ENCODE results near the gene DCST2. TPM values are rescaled to one million over a fixed set of nuclear protein-coding genes. Genes with fewer than 3 reads are reported as not detected.

DCST2 gene
- total RNA-seq, 1 donor from 2014 or later = not detected

GRCh38 chr1:155037043-155037442 is 3.5 kb upstream of the DCST2 start:
- H3K27me3 ChIP-seq (ENCODE audit: control insufficient read depth, insufficient read depth, low read length) = no peaks in the 10 kb centered on the region
- H3K4me3 ChIP-seq (ENCODE audit: low read depth, low read length) = no peak overlapping the region
- H3K36me3 ChIP-seq (ENCODE audit: control insufficient read depth, insufficient read depth, low read length) = no peaks in the 10 kb centered on the region
- no peak for DNase-seq (ENCODE audit: low read depth)
- no peak for TF ChIP-seq CTCF (IDR thresholded peaks at IDR 0.05; ENCODE audit: insufficient read depth, low read length, poor library complexity, severe bottlenecking)

- Histone ChIP-seq H3K36me3 (ENCODE audit: control insufficient read depth, insufficient read depth, low read length) (no peaks in the 10 kb centered on the region), H3K4me3 (ENCODE audit: low read depth, low read length) (no peak overlapping the region), H3K27me3 (ENCODE audit: control insufficient read depth, insufficient read depth, low read length) (no peaks in the 10 kb centered on the region)
- TF ChIP-seq CTCF (IDR thresholded peaks at IDR 0.05; ENCODE audit: insufficient read depth, low read length, poor library complexity, severe bottlenecking) = no peak
- no peak for DNase-seq (ENCODE audit: low read depth)
Measured at GRCh38 chr1:155035936-155036335, 2.4 kb upstream of the DCST2 start.

GRCh38 chr1:155034318-155035208 is 982 bp upstream of the DCST2 start:
- Histone ChIP-seq H3K36me3 (ENCODE audit: control insufficient read depth, insufficient read depth, low read length) (no peaks in the 10 kb centered on the region), H3K4me3 (ENCODE audit: low read depth, low read length) (no peak overlapping the region), H3K27me3 (ENCODE audit: control insufficient read depth, insufficient read depth, low read length) (no peaks in the 10 kb centered on the region)
- DNase-seq (ENCODE audit: low read depth) = no peak
- no peak for TF ChIP-seq CTCF (IDR thresholded peaks at IDR 0.05; ENCODE audit: insufficient read depth, low read length, poor library complexity, severe bottlenecking)

GRCh38 chr1:155032886-155033285 is 695 bp downstream of the DCST2 start:
- no peaks in the 10 kb centered on the region for H3K36me3 ChIP-seq (ENCODE audit: control insufficient read depth, insufficient read depth, low read length)
- DNase-seq (ENCODE audit: low read depth) = no peak
- H3K27me3 ChIP-seq (ENCODE audit: control insufficient read depth, insufficient read depth, low read length) = no peaks in the 10 kb centered on the region
- no peak overlapping the region for H3K4me3 ChIP-seq (ENCODE audit: low read depth, low read length)
- TF ChIP-seq CTCF (IDR thresholded peaks at IDR 0.05; ENCODE audit: insufficient read depth, low read length, poor library complexity, severe bottlenecking) = no peak

GRCh38 chr1:155030899-155031298 is 2.7 kb downstream of the DCST2 start:
- DNase-seq (ENCODE audit: low read depth) = no peak
- H3K4me3 ChIP-seq (ENCODE audit: low read depth, low read length) = no peak overlapping the region
- TF ChIP-seq CTCF (IDR thresholded peaks at IDR 0.05; ENCODE audit: insufficient read depth, low read length, poor library complexity, severe bottlenecking) = no peak
- no peaks in the 10 kb centered on the region for H3K27me3 ChIP-seq (ENCODE audit: control insufficient read depth, insufficient read depth, low read length)
- no peaks in the 10 kb centered on the region for H3K36me3 ChIP-seq (ENCODE audit: control insufficient read depth, insufficient read depth, low read length)

Measured in kidney epithelial cell (primary cell).